Measurements from ENCODE around the gene SRPRA.
"Not testable (repeated sequence)": the region's sequence is repeated elsewhere in the genome, so short reads cannot be mapped to it uniquely, and the experiment has no call there.

Gene SRPRA

GRCh38 chr11:126310992-126311310 is 42.3 kb upstream of the SRPRA start:
- no peak overlapping the region for H2AFZ ChIP-seq (ENCODE audit: low read length)
- TF ChIP-seq EZH2phosphoT487 (IDR thresholded peaks at IDR 0.05; ENCODE audit: low read length) = no peak
- TF ChIP-seq EZH2 (optimal IDR thresholded peaks at IDR 0.05; ENCODE audit: low read depth, low read length) = no peak
- no peak for TF ChIP-seq CTCF (IDR thresholded peaks at IDR 0.05; ENCODE audit: low read length)
- H3F3A ChIP-seq (ENCODE audit: insufficient read depth, low read length) = peaks cover 61% of the 10 kb centered on the region
- DNase-seq = no peak
- no peaks in the 10 kb centered on the region for H3K9me3 ChIP-seq (replicated peaks; ENCODE audit: insufficient read depth, low read length)
- H4K20me1 ChIP-seq (ENCODE audit: insufficient read depth, low read length) = no peaks in the 10 kb centered on the region
- no peak overlapping the region; the same call in 1 of the 2 replicates for H3K4me3 ChIP-seq (ENCODE audit: low read length)
- no peaks in the 10 kb centered on the region for H3K27me3 ChIP-seq (replicated peaks; ENCODE audit: insufficient read depth, low read length)
- peak overlapping the region; percentile 43 for H3K4me2 ChIP-seq (ENCODE audit: low read depth, low read length)
- H3K9ac ChIP-seq (ENCODE audit: low read length) = peak overlapping the region; percentile 25
- H3K79me2 ChIP-seq (ENCODE audit: low read length) = peaks cover 70% of the 10 kb centered on the region
- peak overlapping the region; percentile 76 for H3K27ac ChIP-seq (ENCODE audit: low read length)
- H3K36me3 ChIP-seq (replicated peaks; ENCODE audit: insufficient read depth, low read length) = 0 out of 2 replicates have a peak, but pooled peaks cover 6% of the 10 kb centered on the region
- peaks cover 64% of the 10 kb centered on the region for H3K4me1 ChIP-seq (ENCODE audit: low read length)
- no peaks in the 10 kb centered on the region for H3K9me2 ChIP-seq (replicated peaks; ENCODE audit: insufficient read depth, low read length)

GRCh38 chr11:126310200-126310991 is 41.7 kb upstream of the SRPRA start:
- Histone ChIP-seq H3K9me2 (replicated peaks; ENCODE audit: insufficient read depth, low read length) (no peaks in the 10 kb centered on the region), H3K79me2 (ENCODE audit: low read length) (peaks cover 66% of the 10 kb centered on the region), H3K4me1 (ENCODE audit: low read length) (peaks cover 66% of the 10 kb centered on the region), H4K20me1 (ENCODE audit: insufficient read depth, low read length) (no peaks in the 10 kb centered on the region), H3K27me3 (replicated peaks; ENCODE audit: insufficient read depth, low read length) (no peaks in the 10 kb centered on the region), H3K4me2 (ENCODE audit: low read depth, low read length) (peak overlapping the region; percentile 43), H3K36me3 (replicated peaks; ENCODE audit: insufficient read depth, low read length) (0 out of 2 replicates have a peak, but pooled peaks cover 6% of the 10 kb centered on the region), H2AFZ (ENCODE audit: low read length) (no peak overlapping the region), H3F3A (ENCODE audit: insufficient read depth, low read length) (peaks cover 61% of the 10 kb centered on the region), H3K9me3 (replicated peaks; ENCODE audit: insufficient read depth, low read length) (no peaks in the 10 kb centered on the region), H3K27ac (ENCODE audit: low read length) (peak overlapping the region; percentile 76; the same call in 1 of the 2 replicates), H3K9ac (ENCODE audit: low read length) (peak overlapping the region; percentile 25; the same call in 1 of the 2 replicates), H3K4me3 (ENCODE audit: low read length) (no peak overlapping the region; the same call in 1 of the 2 replicates)
- DNase-seq = peak; percentile 67
- no peak for TF ChIP-seq EZH2phosphoT487 (IDR thresholded peaks at IDR 0.05; ENCODE audit: low read length)
- no peak for TF ChIP-seq EZH2 (optimal IDR thresholded peaks at IDR 0.05; ENCODE audit: low read depth, low read length)
- peak; percentile 87 for TF ChIP-seq CTCF (IDR thresholded peaks at IDR 0.05; ENCODE audit: low read length)

GRCh38 chr11:126308771-126309170 is 40.1 kb upstream of the SRPRA start:
- Histone ChIP-seq H3F3A (ENCODE audit: insufficient read depth, low read length) (peaks cover 74% of the 10 kb centered on the region), H3K79me2 (ENCODE audit: low read length) (peaks cover 63% of the 10 kb centered on the region), H3K4me1 (ENCODE audit: low read length) (peaks cover 60% of the 10 kb centered on the region)
- not testable (repeated sequence) for H3K4me2 ChIP-seq (ENCODE audit: low read depth, low read length); H3K27ac ChIP-seq (ENCODE audit: low read length); H3K9me3 ChIP-seq (replicated peaks; ENCODE audit: insufficient read depth, low read length); H3K27me3 ChIP-seq (replicated peaks; ENCODE audit: insufficient read depth, low read length); H3K9ac ChIP-seq (ENCODE audit: low read length); H3K9me2 ChIP-seq (replicated peaks; ENCODE audit: insufficient read depth, low read length); H4K20me1 ChIP-seq (ENCODE audit: insufficient read depth, low read length); DNase-seq; H3K36me3 ChIP-seq (replicated peaks; ENCODE audit: insufficient read depth, low read length); H2AFZ ChIP-seq (ENCODE audit: low read length); H3K4me3 ChIP-seq (ENCODE audit: low read length)

- peaks cover 63% of the 10 kb centered on the region for H3K79me2 ChIP-seq (ENCODE audit: low read length)
- peaks cover 74% of the 10 kb centered on the region for H3F3A ChIP-seq (ENCODE audit: insufficient read depth, low read length)
- peaks cover 55% of the 10 kb centered on the region for H3K4me1 ChIP-seq (ENCODE audit: low read length)
- H3K4me3 ChIP-seq (ENCODE audit: low read length) = no peak overlapping the region
- TF ChIP-seq EZH2 (optimal IDR thresholded peaks at IDR 0.05; ENCODE audit: low read depth, low read length) = no peak
- no peak for TF ChIP-seq EZH2phosphoT487 (IDR thresholded peaks at IDR 0.05; ENCODE audit: low read length)
- no peak for TF ChIP-seq CTCF (IDR thresholded peaks at IDR 0.05; ENCODE audit: low read length)
- no peak overlapping the region for H2AFZ ChIP-seq (ENCODE audit: low read length)
- no peaks in the 10 kb centered on the region for H3K9me2 ChIP-seq (replicated peaks; ENCODE audit: insufficient read depth, low read length)
- H3K4me2 ChIP-seq (ENCODE audit: low read depth, low read length) = 0 out of 2 replicates have a peak overlapping the region, but pooled peaks have one; percentile 8
- H3K27me3 ChIP-seq (replicated peaks; ENCODE audit: insufficient read depth, low read length) = no peaks in the 10 kb centered on the region
- no peak for DNase-seq
- peak overlapping the region; percentile 11; the same call in 1 of the 2 replicates for H3K27ac ChIP-seq (ENCODE audit: low read length)
- H3K9ac ChIP-seq (ENCODE audit: low read length) = no peak overlapping the region
- no peaks in the 10 kb centered on the region for H3K9me3 ChIP-seq (replicated peaks; ENCODE audit: insufficient read depth, low read length)
- no peaks in the 10 kb centered on the region for H4K20me1 ChIP-seq (ENCODE audit: insufficient read depth, low read length)
- H3K36me3 ChIP-seq (replicated peaks; ENCODE audit: insufficient read depth, low read length) = 0 out of 2 replicates have a peak, but pooled peaks cover 3% of the 10 kb centered on the region
These were observed 39.6 kb upstream of the SRPRA start for GRCh38 chr11:126308271-126308671.

Data from MM.1S (cell line).